IMR-90 (cell line): Measurements from ENCODE around the gene ZNF532. TPM values are rescaled to one million over a fixed set of nuclear protein-coding genes. Genes with fewer than 3 reads are reported as not detected.

Experiments used
- ATAC-seq: fragments of 200-7000 bp; cut with Tn5 transposase; 2 replicates; pipeline ENCODE4 v1.9.1; 2020; ENCODE audit warnings: low read depth, mild to moderate bottlenecking, moderate library complexity
- BruUV-seq: library from RNA; stranded (reverse); fragments of 400-500 nt; replicated peaks from 2 replicates; lab custom pipeline; 2021; lab: Mats Ljungman, UMichigan
- CTCF ChIA-PET: fragments of 300-600 bp; formaldehyde crosslinking; extraction: SDS; loops from one replicate; lab custom pipeline; 2021; ENCODE audit warnings: antibody characterized with exemption; lab: Yijun Ruan, JAX
- POLR2A ChIA-PET: fragments of 300-600 bp; sonication (Branson Sonifier 250); formaldehyde crosslinking; loops from one replicate; lab custom pipeline; 2022; ENCODE audit warnings: antibody characterized with exemption; ENCODE audit not compliant: unreplicated experiment; lab: Charles Lee
- DNase-seq: peaks from one replicate; pipeline ENCODE4 v3.0.0; 2013
- H2AFZ ChIP-seq: replicated peaks from 2 replicates; pipeline ENCODE3; 2013; ENCODE audit warnings: low read length, mild to moderate bottlenecking; ENCODE audit not compliant: poor library complexity
- H2AK5ac ChIP-seq: 2 replicates; pipeline ENCODE4 v1.6.1; 2013; ENCODE audit warnings: low read depth, low read length, inconsistent platforms
- H2AK9ac ChIP-seq: replicated peaks from 2 replicates; pipeline ENCODE3; 2013; ENCODE audit warnings: mild to moderate bottlenecking, low read depth, low read length, moderate library complexity; ENCODE audit not compliant: poor library complexity
- H2BK120ac ChIP-seq: 2 replicates; pipeline ENCODE4 v1.6.1; 2013; ENCODE audit warnings: low read depth, low read length, inconsistent platforms
- H2BK15ac ChIP-seq: 3 replicates; pipeline ENCODE4 v1.6.1; 2013; ENCODE audit warnings: low read depth, low read length, inconsistent platforms
- H2BK20ac ChIP-seq: 2 replicates; pipeline ENCODE4 v1.6.1; 2013; ENCODE audit warnings: low read depth, mild to moderate bottlenecking, inconsistent platforms, low read length, moderate library complexity
- H2BK5ac ChIP-seq: 2 replicates; pipeline ENCODE4 v1.6.1; 2013; ENCODE audit warnings: mild to moderate bottlenecking, low read depth, low read length, inconsistent platforms; ENCODE audit not compliant: poor library complexity, severe bottlenecking
- H3K14ac ChIP-seq: replicated peaks from 2 replicates; pipeline ENCODE4 v1.6.1; 2013; ENCODE audit warnings: low read depth, low read length, inconsistent platforms
- H3K18ac ChIP-seq: 2 replicates; pipeline ENCODE4 v1.6.1; 2013; ENCODE audit warnings: low read depth, low read length, control low read depth
- H3K23ac ChIP-seq: 2 replicates; pipeline ENCODE4 v1.6.1; 2013; ENCODE audit warnings: low read depth, low read length, inconsistent platforms
- H3K27ac ChIP-seq: 2 replicates; pipeline ENCODE4 v1.5.1; 2013; ENCODE audit warnings: mild to moderate bottlenecking, control low read depth, low read length; ENCODE audit not compliant: insufficient read depth
- H3K27me3 ChIP-seq: 2 replicates; pipeline ENCODE4 v1.6.1; 2013; ENCODE audit warnings: low read length; ENCODE audit not compliant: control insufficient read depth, insufficient read depth
- H3K36me3 ChIP-seq: 2 replicates; pipeline ENCODE4 v1.6.1; 2013; ENCODE audit warnings: low read length, mixed read lengths; ENCODE audit not compliant: control insufficient read depth, insufficient read depth
- H3K4ac ChIP-seq: 2 replicates; pipeline ENCODE4 v1.6.1; 2013; ENCODE audit warnings: low read depth, low read length, inconsistent platforms
- H3K4me1 ChIP-seq: 2 replicates; pipeline ENCODE4 v1.6.1; 2013; ENCODE audit warnings: low read length, mixed read lengths; ENCODE audit not compliant: control insufficient read depth, insufficient read depth
- H3K4me2 ChIP-seq: 2 replicates; pipeline ENCODE4 v1.6.1; 2013; ENCODE audit warnings: low read depth, mild to moderate bottlenecking, control low read depth, low read length, moderate library complexity
- H3K4me3 ChIP-seq: 2 replicates; pipeline ENCODE4 v1.5.1; 2013; ENCODE audit warnings: low read depth, mild to moderate bottlenecking, control low read depth, low read length, moderate library complexity; ENCODE audit not compliant: insufficient read depth
- H3K56ac ChIP-seq: 2 replicates; pipeline ENCODE4 v1.6.1; 2013; ENCODE audit warnings: low read length, inconsistent platforms; ENCODE audit not compliant: insufficient read depth; ENCODE audit errors: extremely low read depth
- H3K79me1 ChIP-seq, 2 experiments: 2 replicates each; pipeline ENCODE4 v1.6.1; 2013; ENCODE audit warnings: low read length in 2 of 2, inconsistent platforms in 1 of 2, low read depth in 1 of 2
- H3K9ac ChIP-seq: 2 replicates; pipeline ENCODE4 v1.6.1; 2013; ENCODE audit warnings: low read depth, low read length, control low read depth
- H3K9me1 ChIP-seq: 2 replicates; pipeline ENCODE4 v1.6.1; 2013; ENCODE audit warnings: low read length, inconsistent platforms; ENCODE audit not compliant: insufficient read depth
- H3K9me3 ChIP-seq: 2 replicates; pipeline ENCODE4 v1.6.1; 2013; ENCODE audit warnings: low read length; ENCODE audit not compliant: control insufficient read depth, insufficient read depth
- H4K20me1 ChIP-seq: 2 replicates; pipeline ENCODE4 v1.6.1; 2013; ENCODE audit warnings: low read length, inconsistent platforms; ENCODE audit not compliant: insufficient read depth
- H4K5ac ChIP-seq: 2 replicates; pipeline ENCODE4 v1.6.1; 2013; ENCODE audit warnings: mild to moderate bottlenecking, low read depth, low read length, control low read depth
- H4K8ac ChIP-seq, 2 experiments: 2 replicates each; pipeline ENCODE4 v1.6.1; 2013; ENCODE audit warnings: low read depth in 2 of 2, low read length in 2 of 2, control low read depth in 1 of 2, inconsistent platforms in 1 of 2
- H4K91ac ChIP-seq: 2 replicates; pipeline ENCODE4 v1.6.1; 2013; ENCODE audit warnings: low read depth, low read length, inconsistent platforms; ENCODE audit not compliant: insufficient read depth
- BHLHE40 ChIP-seq: fragments of 150-350 bp; IDR thresholded peaks from 2 replicates; pipeline ENCODE4 v1.6.1; 2016; ENCODE audit warnings: mild to moderate bottlenecking, low read depth, low read length
- CEBPB ChIP-seq: IDR thresholded peaks from 2 replicates; pipeline ENCODE4 v1.6.1; 2012; ENCODE audit warnings: low read depth, low read length, improper control_type of control experiment
- CHD1 ChIP-seq: IDR thresholded peaks from 2 replicates; pipeline ENCODE4 v1.6.1; 2012; ENCODE audit warnings: low read depth, low read length, improper control_type of control experiment
- CTCF ChIP-seq: conservative IDR thresholded peaks from 2 replicates; pipeline ENCODE4 v1.5.1; 2012; ENCODE audit warnings: mild to moderate bottlenecking, low read depth, low read length, improper control_type of control experiment
- ELK1 ChIP-seq: fragments of 150-350 bp; IDR thresholded peaks from 2 replicates; pipeline ENCODE4 v1.6.1; 2016; ENCODE audit warnings: low read depth, mild to moderate bottlenecking, low read length, moderate library complexity, borderline replicate concordance
- FOS ChIP-seq: fragments of 150-350 bp; IDR thresholded peaks from 2 replicates; pipeline ENCODE4 v1.6.1; 2016; ENCODE audit warnings: low read depth, low read length
- MAFK ChIP-seq: IDR thresholded peaks from 2 replicates; pipeline ENCODE4 v1.6.1; 2012; ENCODE audit warnings: low read depth, low read length, improper control_type of control experiment
- MAZ ChIP-seq: IDR thresholded peaks from 2 replicates; pipeline ENCODE4 v1.6.1; 2012; ENCODE audit warnings: low read depth, mild to moderate bottlenecking, low read length, improper control_type of control experiment, moderate library complexity, borderline replicate concordance
- MXI1 ChIP-seq: IDR thresholded peaks from 2 replicates; pipeline ENCODE4 v1.6.1; 2012; ENCODE audit warnings: low read depth, mild to moderate bottlenecking, low read length, moderate library complexity, borderline replicate concordance
- NFE2L2 ChIP-seq: fragments of 150-350 bp; IDR thresholded peaks from 2 replicates; pipeline ENCODE4 v1.6.1; 2016; ENCODE audit warnings: low read depth, mild to moderate bottlenecking, low read length
- POLR2A ChIP-seq: IDR thresholded peaks from 2 replicates; pipeline ENCODE4 v1.6.1; 2012; ENCODE audit warnings: mild to moderate bottlenecking, low read depth, low read length
- RAD21 ChIP-seq: IDR thresholded peaks from 2 replicates; pipeline ENCODE4 v1.6.1; 2012; ENCODE audit warnings: low read length, improper control_type of control experiment
- RCOR1 ChIP-seq: IDR thresholded peaks from 2 replicates; pipeline ENCODE4 v1.6.1; 2012; ENCODE audit warnings: mild to moderate bottlenecking, low read length, improper control_type of control experiment; ENCODE audit not compliant: insufficient replicate concordance
- RFX5 ChIP-seq: IDR thresholded peaks from 2 replicates; pipeline ENCODE4 v1.8.0; 2012; ENCODE audit warnings: low read depth, mild to moderate bottlenecking, low read length, moderate library complexity
- SMC3 ChIP-seq: fragments of 150-350 bp; IDR thresholded peaks from 2 replicates; pipeline ENCODE4 v1.6.1; 2016; ENCODE audit warnings: low read depth, mild to moderate bottlenecking, antibody characterized with exemption, low read length, moderate library complexity
- USF2 ChIP-seq: fragments of 150-350 bp; IDR thresholded peaks from 2 replicates; pipeline ENCODE4 v1.6.1; 2017; ENCODE audit warnings: mild to moderate bottlenecking, antibody characterized with exemption, low read length, low read depth
- WGBS, 2 experiments: methylation state at CpG; one replicate each; pipeline versions ENCODE4 v1.1.5 to v1.1.7; 2013; ENCODE audit warnings: missing lambda C conversion rate in 2 of 2; ENCODE audit not compliant: insufficient read length in 1 of 2; ENCODE audit errors: extremely low coverage in 2 of 2; 5-methylcytosine and 5-hydroxymethylcytosine counted together
- dilution Hi-C: fragments of 300-500 bp; cut with HindIII; formaldehyde crosslinking; loops from one replicate; pipeline ENCODE4 v1.14.3; 2018; ENCODE audit warnings: low sequenced_read_pairs; ENCODE audit not compliant: unreplicated experiment
- in situ Hi-C: fragments of 300-500 bp; cut with MboI; formaldehyde crosslinking; loops from 3 replicates; pipeline ENCODE4 v1.14.3; 2019; ENCODE audit warnings: low sequenced_read_pairs, inconsistent platforms, mixed read lengths
- intact Hi-C: fragments of 100-400 bp; cut with micrococcal nuclease; formaldehyde crosslinking; loops from 2 replicates; pipeline ENCODE4 v1.10.0; 2022
- polyA plus RNA-seq, 3 experiments: library from polyadenylated mRNA; depleted of rRNA; stranded (reverse); fragments of >200 nt; gene quantifications; 2 replicates each; pipeline ENCODE4 v1.2.3, GENCODE V29; 2012; ENCODE audit warnings: low replicate concordance in 1 of 3
- total RNA-seq: library from RNA; depleted of rRNA; stranded (reverse); fragments of >200 nt; gene quantifications from 2 replicates; pipeline ENCODE4 v1.2.3, GENCODE V29; 2012

ZNF532 gene
- total and polyA plus RNA-seq, 2 of the 4 experiments (the other 2 are of a cell fraction) = 29.9 to 45.8 TPM

- BruUV-seq = no TSS peak
- H3K23ac ChIP-seq = no peak overlapping the region
- no peaks in the 10 kb centered on the region for H3K9me3 ChIP-seq
- no peak overlapping the region for H3K14ac ChIP-seq
- peaks cover 15% of the 10 kb centered on the region for H3K9me1 ChIP-seq
- H3K4me1 ChIP-seq = peaks cover 11% of the 10 kb centered on the region
- no peak overlapping the region for H3K18ac ChIP-seq
- dilution Hi-C loops = no loop called here
- H2BK15ac ChIP-seq = no peak overlapping the region
- H3K79me1 ChIP-seq = peaks cover 26 to 55% of the 10 kb centered on the region in 2 experiments
- H2AK9ac ChIP-seq = no peak overlapping the region
- no peak overlapping the region for H3K56ac ChIP-seq
- H3K27me3 ChIP-seq = no peaks in the 10 kb centered on the region
- H4K91ac ChIP-seq = no peak overlapping the region
- peak overlapping the region; percentile 10; the same call in 1 of the 2 replicates for H3K27ac ChIP-seq
- H2AFZ ChIP-seq = no peak overlapping the region
- TF ChIP-seq POLR2A (no peak), FOS (no peak), CEBPB (no peak), MAFK (no peak), SMC3 (no peak), ELK1 (no peak), NFE2L2 (no peak), MXI1 (no peak), BHLHE40 (no peak), RFX5 (no peak), USF2 (no peak), CTCF (no peak), MAZ (no peak), CHD1 (no peak), RCOR1 (no peak), RAD21 (no peak)
- ChIA-PET POLR2A (no interaction called here), CTCF (no interaction called here)
- H3K4ac ChIP-seq = no peak overlapping the region
- no peak overlapping the region for H2BK120ac ChIP-seq
- H4K20me1 ChIP-seq = no peaks in the 10 kb centered on the region
- H3K4me2 ChIP-seq = no peak overlapping the region
- H3K36me3 ChIP-seq = peaks cover 4% of the 10 kb centered on the region
- no peak overlapping the region for H3K4me3 ChIP-seq
- peak overlapping the region in 1 of 2 experiments; percentile 2; a peak in 1 of 4 replicates for H4K8ac ChIP-seq
- in situ Hi-C loops = no loop called here
- 0 out of 2 replicates have a peak overlapping the region, but pooled peaks have one; percentile 17 for H2AK5ac ChIP-seq
- DNase-seq = no peak
- H2BK20ac ChIP-seq = no peak overlapping the region
- H2BK5ac ChIP-seq = peak overlapping the region; percentile 3
- no peak for ATAC-seq
- H4K5ac ChIP-seq = no peak overlapping the region
- H3K9ac ChIP-seq = no peak overlapping the region
- intact Hi-C loops = no loop called here
- 91% methylated on average over 4 of the region's 10 CpGs; no CpG with 5 or more reads in 1 of the 2 experiments for WGBS, 2 experiments
These were observed 22.9 kb downstream of the ZNF532 start for GRCh38 chr18:58887613-58887963.
